ENCODE results near the gene DCHS1.

DNA sequence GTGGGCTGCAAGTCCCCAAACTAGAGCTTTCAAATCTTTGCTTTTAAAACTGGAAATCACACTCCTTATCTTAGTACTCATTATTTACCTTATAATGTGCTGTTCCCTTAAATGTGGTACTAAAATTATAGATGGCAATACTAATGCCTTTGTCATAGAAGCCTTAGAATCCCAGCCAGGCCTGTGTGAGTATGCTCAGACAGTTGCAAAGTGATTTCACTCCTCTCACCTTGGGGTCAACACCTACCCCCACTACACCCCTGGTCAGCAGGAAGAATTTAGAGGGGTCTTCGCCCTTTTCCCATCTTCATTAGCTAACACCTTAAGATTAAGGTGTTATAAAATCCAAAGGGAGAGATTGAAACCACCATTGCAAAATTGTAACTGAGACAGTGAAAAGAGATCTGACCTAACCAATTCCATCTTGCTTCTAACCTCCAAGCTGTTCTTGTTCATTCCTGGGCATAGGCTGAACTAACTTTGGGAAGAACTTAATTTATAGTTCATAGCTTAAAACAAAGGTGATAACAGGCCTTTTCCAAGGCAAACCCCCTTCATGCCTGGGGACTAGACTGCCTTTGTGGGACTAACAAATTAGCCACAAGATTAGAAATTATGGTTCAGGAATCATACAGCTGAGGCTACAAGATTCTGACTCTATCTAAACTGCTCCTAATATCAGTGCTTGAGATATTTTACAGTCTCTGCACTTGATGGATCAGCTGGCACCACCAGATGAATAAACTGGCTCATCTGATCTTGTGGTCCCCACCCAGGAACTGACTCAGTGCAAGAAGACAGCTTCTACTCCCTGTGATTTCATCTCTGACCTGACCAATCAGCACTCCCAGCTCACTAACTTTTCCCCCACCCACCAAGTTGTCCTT lies 38.0 kb upstream of the DCHS1 start:
- no peak for TF ChIP-seq CTCF (IDR thresholded peaks at IDR 0.05)
- TF ChIP-seq POLR2A (IDR thresholded peaks at IDR 0.05) = no peak
- no peak for TF ChIP-seq EP300 (IDR thresholded peaks at IDR 0.05)

Data from tibial nerve (tissue), 4 donors.